Measurements from ENCODE around the gene YWHAE.
A peak's percentile ranks its signal among the peaks of the same experiment; 100 is the strongest.
"Not testable (repeated sequence)": the region's sequence is repeated elsewhere in the genome, so short reads cannot be mapped to it uniquely, and the experiment has no call there.

The YWHAE gene

DNA sequence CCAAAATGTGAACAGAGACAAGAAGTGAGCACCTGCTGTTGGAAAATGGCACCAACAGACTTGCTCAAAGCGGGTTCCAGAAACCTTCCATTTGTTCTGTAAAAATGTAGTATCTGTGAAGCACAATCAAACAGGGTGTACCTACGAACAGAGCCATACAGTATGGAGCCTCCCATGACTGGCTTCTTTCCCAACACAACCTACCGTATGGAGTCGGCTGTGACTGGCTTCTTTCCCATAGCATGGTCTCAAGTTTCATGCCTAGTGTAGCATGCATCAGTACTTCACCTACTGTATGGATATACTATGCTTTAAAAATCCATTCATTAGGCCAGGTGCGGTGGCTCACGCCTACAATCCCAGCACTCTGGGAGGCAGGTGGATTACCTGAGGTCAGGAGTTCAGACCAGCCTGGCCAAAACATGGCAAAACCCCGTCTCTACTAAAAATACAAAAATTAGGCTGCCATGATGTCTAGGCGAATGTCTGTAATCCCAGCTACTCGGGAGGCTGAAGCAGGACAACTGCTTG lies 26.2 kb downstream of the YWHAE start:
- TF ChIP-seq POLR2A (IDR thresholded peaks at IDR 0.05; ENCODE audit: low read length) (no peak), GATA1 (IDR thresholded peaks at IDR 0.05; ENCODE audit: low read depth, low read length) (no peak)
- no peak for DNase-seq

DNA sequence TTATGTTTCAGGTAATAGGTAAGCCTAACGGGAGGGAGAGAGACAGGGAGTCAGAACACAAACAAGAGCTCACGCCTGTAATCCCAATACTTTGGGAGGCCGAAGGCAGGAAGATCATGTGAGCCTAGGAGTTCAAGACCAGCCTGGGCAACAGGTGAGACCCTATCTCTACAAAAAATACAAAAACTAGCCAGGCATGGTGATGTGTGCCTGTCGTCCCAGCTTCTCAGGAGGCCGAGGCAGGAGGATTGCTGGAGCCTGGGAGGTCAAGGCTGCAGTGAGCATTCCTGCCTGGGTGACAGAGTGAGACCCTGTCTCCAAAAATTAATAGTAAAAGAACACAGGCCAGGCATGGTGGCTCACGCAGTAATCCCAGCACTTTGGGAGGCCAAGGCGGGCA lies 27.4 kb downstream of the YWHAE start:
- TF ChIP-seq GATA1 (IDR thresholded peaks at IDR 0.05; ENCODE audit: low read depth, low read length) (no peak), POLR2A (IDR thresholded peaks at IDR 0.05; ENCODE audit: low read length) (no peak)
- no peak for DNase-seq

DNA sequence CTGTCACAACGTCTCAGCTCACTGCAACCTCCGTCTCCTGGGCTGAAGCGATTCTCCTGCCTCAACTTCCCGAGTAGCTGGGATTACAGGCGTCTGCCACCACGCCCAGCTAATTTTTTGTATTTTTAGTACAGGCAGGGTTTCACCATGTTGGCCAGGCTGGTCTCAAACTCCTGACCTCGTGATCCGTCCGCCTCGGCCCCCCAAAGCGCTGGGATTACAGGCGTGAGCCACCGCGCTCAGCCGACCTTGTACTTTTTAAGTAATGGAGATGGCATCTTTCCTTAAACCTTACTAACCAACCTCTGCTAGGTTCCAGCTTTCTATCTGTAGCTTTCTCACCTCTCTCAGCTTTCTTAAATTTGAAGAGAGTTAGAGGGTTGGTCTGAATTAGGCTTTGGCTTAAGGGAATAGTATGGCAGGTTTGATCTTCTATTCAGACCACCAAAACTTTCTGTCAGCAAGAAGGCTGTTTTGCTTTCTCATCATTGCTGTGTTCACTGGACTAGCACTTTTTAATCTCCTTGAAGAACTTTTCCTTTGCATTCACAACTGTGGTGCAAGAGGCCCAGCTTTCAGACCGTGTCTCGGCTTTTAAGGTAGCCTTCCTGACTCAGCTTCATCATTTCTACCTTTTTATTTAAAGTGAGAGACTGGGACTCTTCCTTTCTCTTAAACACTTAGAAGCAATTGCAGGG lies 28.0 kb downstream of the YWHAE start:
- DNase-seq, result no peak
- TF ChIP-seq POLR2A (IDR thresholded peaks at IDR 0.05; ENCODE audit: low read length), result no peak
- no peak for TF ChIP-seq GATA1 (IDR thresholded peaks at IDR 0.05; ENCODE audit: low read depth, low read length)

DNA sequence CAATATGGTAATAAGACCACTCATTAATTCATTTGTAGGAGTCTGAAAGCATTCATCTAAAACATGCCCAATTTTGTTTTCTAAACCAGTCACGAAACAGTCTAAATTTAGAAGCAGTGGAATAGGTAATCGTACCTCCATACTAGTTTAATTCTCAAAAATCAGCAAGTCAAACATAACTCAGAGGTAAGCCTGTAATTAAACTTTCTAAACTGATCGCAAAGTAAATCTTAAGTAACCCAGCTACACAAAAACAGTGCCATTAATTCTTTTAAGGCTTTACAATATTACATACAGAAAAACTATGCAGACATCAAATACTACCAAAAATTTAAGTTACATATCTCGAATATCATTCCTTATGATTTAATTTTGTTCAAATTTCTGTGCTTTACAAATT lies 31.4 kb downstream of the YWHAE start:
- DNase-seq, result no peak
- no peak for TF ChIP-seq POLR2A (IDR thresholded peaks at IDR 0.05; ENCODE audit: low read length)
- no peak for TF ChIP-seq GATA1 (IDR thresholded peaks at IDR 0.05; ENCODE audit: low read depth, low read length)

- TF ChIP-seq POLR2A (IDR thresholded peaks at IDR 0.05; ENCODE audit: low read length) (no peak), GATA1 (IDR thresholded peaks at IDR 0.05; ENCODE audit: low read depth, low read length) (no peak)
- no peak for DNase-seq
Measured at GRCh38 chr17:1367351-1367745, 32.7 kb downstream of the YWHAE start.

DNA sequence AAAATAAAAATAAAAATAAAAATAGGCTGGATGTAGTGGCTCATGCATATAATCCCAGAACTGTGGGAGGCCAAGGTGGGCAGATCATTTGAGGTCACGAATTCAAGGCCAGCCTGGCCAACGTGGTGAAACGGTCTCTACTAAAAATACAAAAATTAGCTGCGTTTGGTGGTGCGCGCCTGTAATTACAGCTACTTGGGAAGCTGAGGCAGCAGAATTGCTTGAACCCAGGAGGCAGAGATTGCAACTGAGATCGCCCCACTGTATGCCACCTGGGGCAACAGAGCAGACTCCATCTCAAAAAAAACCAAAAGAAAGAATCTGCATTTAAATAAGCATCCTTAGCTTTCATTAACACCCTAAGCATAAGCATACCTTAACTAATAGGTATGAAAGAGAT lies 33.8 kb downstream of the YWHAE start:
- no peak for DNase-seq
- TF ChIP-seq GATA1 (IDR thresholded peaks at IDR 0.05; ENCODE audit: low read depth, low read length), result no peak
- TF ChIP-seq POLR2A (IDR thresholded peaks at IDR 0.05; ENCODE audit: low read length), result no peak

GRCh38 chr17:1365445-1366039 lies 34.5 kb downstream of the YWHAE start:
- TF ChIP-seq POLR2A (IDR thresholded peaks at IDR 0.05; ENCODE audit: low read length) (no peak), GATA1 (IDR thresholded peaks at IDR 0.05; ENCODE audit: low read depth, low read length) (no peak)
- peak; percentile 82 to 89 for DNase-seq

GRCh38 chr17:1362964-1363363 lies 37.1 kb downstream of the YWHAE start:
- peak in 1 of 2 experiments; percentile 15 for DNase-seq
- TF ChIP-seq GATA1 (IDR thresholded peaks at IDR 0.05; ENCODE audit: low read depth, low read length) (no peak), POLR2A (IDR thresholded peaks at IDR 0.05; ENCODE audit: low read length) (no peak)

DNA sequence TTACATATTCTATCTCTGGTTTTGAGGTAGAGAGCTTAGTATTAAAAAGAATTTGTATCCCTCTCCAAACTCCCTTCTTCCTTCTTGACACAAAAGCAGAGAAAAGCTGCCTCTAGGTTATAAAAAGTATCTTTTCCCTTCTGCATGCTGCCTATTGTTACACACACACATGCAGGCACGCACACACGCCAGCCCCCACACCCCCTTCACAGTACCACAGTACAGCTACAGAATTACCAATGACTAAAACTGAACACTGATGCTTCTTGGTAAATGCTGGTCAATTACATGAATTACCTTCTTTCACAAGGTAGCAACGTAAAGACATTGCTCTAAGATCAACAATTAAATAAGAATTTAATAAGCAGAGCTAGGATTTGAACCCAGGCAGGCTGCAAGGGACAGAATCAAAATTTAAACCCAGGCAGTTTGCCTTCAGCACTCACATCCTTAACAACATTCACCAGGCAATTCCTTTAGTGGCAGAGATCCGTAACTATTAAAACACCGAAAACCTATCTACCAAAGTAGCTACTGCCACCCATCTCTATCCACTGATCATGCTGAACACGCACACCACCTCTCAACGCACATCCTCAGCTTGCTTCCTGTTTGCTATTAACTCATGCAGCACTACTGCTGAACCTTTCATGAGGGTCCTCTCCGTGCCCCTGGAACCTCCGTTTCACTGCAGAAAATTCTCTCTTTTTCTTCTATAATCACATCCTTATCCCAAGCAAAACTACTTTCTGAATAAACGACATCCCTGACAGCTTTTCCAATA lies 37.8 kb downstream of the YWHAE start:
- DNase-seq, result no peak
- no peak for TF ChIP-seq GATA1 (IDR thresholded peaks at IDR 0.05; ENCODE audit: low read depth, low read length)
- TF ChIP-seq POLR2A (IDR thresholded peaks at IDR 0.05; ENCODE audit: low read length), result no peak

- no peak for TF ChIP-seq POLR2A (IDR thresholded peaks at IDR 0.05; ENCODE audit: low read length)
- TF ChIP-seq GATA1 (IDR thresholded peaks at IDR 0.05; ENCODE audit: low read depth, low read length), result no peak
- DNase-seq, result no peak
Measured at GRCh38 chr17:1360975-1361374, 39.0 kb downstream of the YWHAE start.

DNA sequence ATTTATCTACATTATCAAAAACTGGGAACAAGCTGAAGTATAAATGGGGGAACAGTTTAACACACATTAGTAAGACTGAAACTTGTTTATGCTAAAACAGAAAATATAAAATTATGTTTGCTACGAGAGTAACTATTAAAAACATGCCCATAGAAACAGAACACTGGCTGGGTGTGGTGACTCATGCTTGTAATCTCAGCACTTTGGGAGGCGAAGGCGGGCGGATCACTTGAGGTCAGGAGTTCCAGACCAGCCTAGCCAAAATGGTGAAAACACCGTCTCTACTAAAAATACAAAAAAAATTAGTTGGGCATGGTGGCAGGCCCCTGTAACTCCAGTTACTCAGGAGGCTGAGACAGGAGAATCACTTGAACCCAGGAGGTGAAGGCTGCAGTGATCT lies 39.7 kb downstream of the YWHAE start:
- peak; percentile 30 to 57 for DNase-seq

GRCh38 chr17:1354030-1354429 lies 46.0 kb downstream of the YWHAE start:
- TF ChIP-seq POLR2A (IDR thresholded peaks at IDR 0.05; ENCODE audit: low read length) (no peak), GATA1 (IDR thresholded peaks at IDR 0.05; ENCODE audit: low read depth, low read length) (no peak)
- no peak for DNase-seq

DNA sequence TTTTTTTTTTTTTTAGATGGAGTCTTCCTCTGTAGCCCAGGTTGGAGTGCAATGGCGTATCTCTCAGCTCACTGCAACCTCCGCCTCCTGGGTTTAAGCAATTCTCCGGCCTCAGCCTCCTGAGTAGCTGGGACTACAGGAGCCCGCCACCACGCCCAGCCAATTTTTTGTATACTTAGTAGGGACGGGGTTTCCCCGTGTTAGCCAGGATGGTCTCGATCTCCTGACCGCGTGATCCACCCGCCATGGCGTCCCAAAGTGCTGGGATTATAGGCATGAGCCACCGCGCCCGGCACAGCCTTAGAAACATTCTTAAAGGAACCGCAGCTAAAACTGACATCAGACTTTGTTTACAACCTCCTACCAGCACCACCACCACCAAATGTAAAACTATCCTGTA lies 47.5 kb downstream of the YWHAE start:
- DNase-seq, result not testable (repeated sequence)

DNA sequence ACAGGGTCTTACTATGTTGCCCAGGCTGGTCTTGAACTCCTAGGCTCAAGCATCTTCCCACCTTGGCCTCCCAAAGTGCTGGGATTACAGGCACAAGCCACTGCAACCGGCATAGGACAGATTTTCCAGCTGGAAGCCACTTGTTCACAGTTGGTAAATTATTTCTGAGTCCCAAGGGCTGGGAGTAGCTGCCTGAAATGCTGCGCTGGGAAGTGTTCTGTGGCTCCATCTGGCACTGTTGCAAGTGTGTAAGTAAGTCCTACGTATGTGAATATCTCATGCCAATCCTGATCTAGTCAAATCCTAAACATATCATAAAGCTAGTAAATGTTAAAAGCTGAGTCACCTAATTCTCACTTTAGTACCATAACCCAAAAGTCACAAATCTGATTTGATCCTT lies 48.1 kb downstream of the YWHAE start:
- DNase-seq, result no peak
- TF ChIP-seq POLR2A (IDR thresholded peaks at IDR 0.05; ENCODE audit: low read length) (no peak), GATA1 (IDR thresholded peaks at IDR 0.05; ENCODE audit: low read depth, low read length) (no peak)

DNA sequence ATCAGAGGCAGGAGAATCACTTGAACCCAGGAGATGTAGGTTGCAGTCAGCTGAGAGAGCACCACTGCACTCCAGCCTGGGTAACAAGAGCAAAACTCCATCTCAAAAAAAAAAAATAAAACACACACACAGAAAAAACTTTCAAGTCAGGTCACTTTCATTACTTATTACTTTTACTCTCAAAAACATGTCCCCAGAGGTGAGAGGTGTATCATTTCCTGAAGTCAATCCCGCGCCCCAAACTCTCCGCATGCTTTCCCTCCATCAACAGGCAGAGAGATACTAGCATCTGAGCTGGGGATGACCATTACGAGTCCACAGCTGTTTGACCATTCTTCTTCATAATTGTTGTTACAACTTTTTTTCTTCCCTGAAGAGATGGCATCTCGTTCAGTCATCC lies 48.7 kb downstream of the YWHAE start:
- TF ChIP-seq GATA1 (IDR thresholded peaks at IDR 0.05; ENCODE audit: low read depth, low read length) (no peak), POLR2A (IDR thresholded peaks at IDR 0.05; ENCODE audit: low read length) (no peak)
- DNase-seq, result no peak

All from erythroblast (primary cell).